ENCODE measurements around the gene COPS7A.
"Not testable (repeated sequence)": the region's sequence is repeated elsewhere in the genome, so short reads cannot be mapped to it uniquely, and the experiment has no call there.

COPS7A gene

DNA sequence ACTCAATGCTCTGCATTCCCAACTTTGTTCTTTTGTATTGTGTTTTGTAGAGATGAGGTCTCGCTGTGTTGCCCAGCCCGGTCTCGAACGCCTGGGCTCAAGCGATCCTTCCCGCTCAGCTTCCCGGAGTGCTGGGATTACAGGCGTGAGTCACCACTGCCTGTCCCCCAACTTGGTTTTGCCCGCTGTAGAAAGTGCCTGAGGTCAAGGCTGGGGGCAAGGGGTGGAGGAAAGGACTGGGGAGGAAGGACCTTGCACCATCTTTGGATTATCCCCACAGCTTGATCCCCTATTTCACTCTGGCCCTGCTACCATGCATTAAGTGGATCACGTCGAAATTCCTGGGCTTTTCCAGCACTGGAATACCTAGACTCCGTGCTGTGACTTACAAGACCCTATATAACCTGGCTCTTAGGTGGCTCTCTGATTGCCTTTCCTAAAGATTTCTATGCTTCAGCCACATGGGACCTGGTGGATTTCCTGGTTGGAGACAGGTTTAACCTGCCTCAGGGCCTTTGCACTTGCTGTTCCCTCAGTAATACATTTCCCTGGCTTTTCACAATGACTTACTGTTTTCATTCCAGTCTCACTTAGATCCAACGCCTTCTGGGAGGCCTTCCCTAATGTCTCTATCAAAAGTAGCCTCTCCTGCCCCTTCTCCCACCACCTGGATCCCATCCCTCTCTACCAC, 22.6 kb upstream of the COPS7A start:
- no peak for DNase-seq

DNA sequence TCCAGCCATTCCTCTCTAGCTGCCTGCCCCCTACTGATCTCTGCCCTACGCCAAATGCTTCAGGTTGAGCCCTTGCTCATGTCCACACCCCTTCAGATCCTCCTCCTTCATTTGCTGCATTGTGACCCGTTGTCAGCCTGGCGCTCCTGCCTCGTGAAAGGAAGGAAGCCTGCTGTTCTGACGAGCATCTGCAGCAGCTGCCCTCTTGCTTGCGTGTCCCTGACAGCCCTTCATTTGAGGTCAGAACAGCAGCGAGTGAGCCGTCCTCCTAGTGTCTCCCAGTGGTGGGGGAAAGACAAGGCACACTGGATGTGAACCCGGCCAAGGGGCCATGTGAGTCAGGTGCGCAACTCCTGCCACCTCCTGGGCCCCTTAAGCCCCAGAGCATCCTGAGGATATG, 20.2 kb upstream of the COPS7A start:
- no peak for DNase-seq

DNA sequence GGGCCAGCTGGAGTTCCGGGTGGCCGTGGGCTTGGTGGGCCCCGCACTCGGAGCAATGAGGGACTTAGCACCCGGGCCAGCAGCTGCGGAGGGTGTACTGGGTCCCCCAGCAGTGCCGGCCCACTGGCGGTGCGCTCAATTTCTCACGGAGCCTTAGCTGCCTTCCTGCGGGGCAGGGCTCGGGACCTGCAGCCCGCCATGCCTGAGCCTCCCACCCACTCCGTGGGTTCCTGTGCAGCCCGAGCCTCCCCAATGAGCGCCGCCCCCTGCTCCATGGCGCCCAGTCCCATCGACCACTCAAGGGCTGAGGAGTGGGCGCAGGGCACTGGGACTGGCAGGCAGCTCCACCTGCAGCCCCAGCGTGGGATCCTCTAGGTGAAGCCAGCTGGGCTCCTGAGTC, 15.5 kb upstream of the COPS7A start:
- DNase-seq, result not testable (repeated sequence)

DNA sequence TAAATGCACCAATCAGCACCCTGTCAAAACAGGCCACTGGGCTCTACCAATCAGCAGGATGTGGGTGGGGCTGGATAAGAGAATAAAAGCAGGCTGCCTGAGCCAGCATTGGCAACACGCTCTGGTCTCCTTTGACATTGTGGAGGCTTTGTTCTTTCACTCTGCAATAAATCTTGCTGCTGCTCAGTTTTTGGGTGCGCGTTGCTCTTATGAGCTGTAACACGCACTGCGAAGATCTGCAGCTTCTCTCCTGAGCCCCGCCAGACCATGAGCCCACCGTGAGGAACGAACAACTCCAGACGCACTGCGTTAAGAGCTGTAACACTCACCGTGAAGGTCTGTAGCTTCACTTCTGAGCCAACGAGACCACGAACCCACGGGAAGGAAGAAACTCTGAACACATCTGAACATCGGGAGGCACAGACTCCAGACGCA, 14.9 kb upstream of the COPS7A start:
- no peak for DNase-seq

DNA sequence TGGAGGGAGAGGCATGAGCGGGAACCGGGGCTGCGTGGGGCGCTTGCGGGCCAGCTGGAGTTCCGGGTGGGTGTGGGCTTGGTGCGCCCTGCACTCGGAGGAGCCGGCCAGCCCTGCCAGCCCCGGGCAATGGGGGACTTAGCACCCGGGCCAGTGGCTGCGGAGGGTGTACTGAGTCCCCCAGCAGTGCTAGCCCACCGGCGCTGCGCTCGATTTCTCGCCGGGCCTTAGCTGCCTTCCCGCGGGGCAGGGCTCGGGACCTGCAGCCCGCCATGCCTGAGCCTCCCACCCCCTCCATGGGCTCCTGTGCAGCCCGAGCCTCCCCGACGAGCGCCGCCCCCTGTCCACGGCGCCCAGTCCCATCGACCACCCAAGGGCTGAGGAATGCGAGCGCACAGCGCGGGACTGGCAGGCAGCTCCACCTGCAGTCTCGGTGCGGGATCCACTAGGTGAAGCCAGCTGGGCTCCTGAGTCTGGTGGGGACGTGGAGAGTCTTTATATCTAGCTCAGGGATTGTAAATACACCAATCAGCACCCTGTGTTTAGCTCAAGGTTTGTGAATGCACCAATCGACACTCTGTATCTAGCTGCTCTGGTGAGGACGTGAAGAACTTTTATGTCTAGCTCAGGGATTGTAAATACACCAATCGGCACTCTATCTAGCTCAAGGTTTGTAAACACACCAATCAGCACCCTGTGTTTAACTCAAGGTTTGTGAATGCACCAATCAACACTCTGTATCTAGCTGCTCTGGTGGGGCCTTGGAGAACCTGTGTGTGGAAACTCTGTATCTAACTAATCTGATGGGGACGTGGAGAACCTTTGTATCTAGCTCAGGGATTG, 7.6 kb upstream of the COPS7A start:
- DNase-seq, result not testable (repeated sequence)

DNA sequence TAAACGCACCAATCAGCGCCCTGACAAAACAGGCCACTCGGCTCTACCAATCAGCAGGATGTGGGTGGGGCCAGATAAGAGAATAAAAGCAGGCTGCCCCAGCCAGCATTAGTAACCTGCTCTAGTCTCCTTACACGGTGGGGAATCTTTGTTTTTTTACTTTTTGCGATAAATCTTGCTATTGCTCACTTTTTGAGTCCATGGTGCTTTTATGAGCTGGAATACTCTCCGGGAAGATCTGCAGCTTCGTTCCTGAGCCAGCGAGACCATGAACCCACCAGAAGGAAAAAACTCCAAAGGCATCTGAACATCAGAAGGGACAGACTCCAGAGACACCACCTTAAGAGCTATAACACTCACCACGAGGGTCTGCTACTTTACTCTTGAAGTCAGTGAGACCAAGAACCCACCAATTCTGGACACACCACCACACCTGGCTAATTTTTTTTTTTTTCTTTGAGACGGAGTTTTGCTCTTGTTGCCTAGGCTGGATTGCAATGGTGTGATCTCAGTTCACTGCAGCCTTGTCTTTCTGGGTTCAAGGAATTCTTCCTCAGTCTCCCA, 6.9 kb upstream of the COPS7A start:
- DNase-seq, result no peak

DNA sequence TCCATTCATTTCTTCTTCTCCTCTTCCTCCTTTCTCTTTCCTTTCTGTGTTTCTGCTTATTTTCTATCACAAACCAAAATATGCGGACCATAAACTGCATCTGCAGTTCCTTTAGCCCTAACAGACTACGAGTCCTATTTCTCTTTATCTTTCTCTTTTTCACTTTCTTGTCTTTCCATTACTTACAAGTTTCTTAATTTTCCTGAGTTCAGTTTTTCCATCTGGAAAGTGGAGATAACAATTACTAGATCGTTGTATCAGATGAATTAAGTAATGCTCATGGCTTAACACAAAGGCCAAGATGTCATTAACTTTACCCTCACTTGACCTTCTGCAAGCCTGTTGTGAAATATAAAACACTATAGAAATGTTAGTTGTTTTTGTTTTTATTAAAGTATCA, 983 bp upstream of the COPS7A start:
- DNase-seq, result no peak

- DNase-seq, result peak; percentile 48
Observed at GRCh38 chr12:6724409-6724797, 557 bp downstream of the COPS7A start.

- DNase-seq, result no peak
Observed at GRCh38 chr12:6725350-6725749, 1.5 kb downstream of the COPS7A start.

DNA sequence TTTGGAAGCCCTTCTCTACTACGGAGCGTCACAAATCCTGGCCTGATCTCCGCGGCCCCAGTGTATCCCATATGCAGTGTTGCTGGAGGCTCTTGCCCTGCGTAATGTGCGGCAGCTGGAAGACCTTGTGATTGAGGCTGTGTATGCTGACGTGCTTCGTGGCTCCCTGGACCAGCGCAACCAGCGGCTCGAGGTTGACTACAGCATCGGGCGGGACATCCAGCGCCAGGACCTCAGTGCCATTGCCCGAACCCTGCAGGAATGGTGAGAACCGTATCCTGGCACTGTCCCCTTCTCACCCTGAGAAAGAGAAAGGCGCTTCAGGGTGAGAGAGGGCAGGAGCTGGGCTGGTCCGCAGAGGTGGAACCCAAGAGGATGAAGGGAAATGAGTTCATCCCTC, 5.3 kb downstream of the COPS7A start:
- no peak for DNase-seq

DNA sequence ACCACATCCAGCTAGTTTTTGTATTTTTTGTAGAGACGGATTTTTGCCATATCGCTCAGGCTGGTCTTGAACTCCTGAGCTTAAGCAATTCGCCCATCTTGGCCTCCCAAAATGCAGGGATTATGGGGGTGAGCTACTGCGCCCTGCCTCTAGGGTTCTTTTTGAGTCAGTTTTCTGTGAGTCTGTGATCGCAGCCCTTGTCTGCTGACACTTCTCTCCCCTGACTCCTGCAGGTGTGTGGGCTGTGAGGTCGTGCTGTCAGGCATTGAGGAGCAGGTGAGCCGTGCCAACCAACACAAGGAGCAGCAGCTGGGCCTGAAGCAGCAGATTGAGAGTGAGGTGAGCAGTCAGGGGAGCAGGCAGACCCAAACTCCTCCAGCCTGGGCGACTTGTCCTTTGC, 6.3 kb downstream of the COPS7A start:
- DNase-seq, result no peak

DNA sequence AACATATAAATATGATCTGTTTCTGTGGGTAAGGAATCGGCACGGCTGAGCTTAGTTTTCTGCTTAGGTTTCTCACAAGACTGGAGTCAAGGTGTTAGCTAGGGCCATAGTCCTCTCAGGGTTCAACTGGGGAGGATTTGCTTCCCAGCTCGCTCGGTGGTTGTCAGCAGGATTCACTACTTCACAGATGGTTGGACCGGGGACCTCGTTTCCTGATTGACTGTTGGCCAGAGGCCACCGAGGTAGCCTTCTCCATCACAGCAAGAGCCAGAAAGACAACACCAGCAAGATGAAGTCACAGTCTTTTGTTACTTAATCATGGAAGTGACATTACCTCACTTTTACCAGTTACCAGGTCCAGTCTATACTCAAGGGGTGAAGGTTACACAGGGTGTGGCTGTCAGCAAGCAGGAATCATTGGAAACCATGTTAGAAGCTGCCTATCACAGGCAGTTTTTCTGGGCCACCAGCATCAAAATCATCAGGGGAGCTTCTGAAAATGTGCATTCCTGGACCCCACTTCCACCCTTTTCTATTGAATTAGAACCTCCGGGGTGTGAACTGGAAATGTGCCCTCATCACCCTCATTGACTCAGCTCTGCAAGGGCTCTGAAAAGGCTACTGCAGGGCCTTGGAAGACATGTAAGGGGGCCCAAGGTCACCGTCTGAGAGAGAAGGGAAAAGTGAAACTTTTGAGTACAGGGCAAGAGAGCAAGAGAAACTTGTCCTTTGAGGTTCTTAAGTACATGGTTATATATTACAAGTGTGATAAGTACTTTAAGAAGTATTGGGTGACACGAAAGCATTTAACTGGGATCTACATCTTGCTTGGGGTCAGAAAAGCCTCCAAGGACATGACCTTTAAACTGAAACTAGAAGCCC, 10.9 kb downstream of the COPS7A start:
- no peak for DNase-seq

DNA sequence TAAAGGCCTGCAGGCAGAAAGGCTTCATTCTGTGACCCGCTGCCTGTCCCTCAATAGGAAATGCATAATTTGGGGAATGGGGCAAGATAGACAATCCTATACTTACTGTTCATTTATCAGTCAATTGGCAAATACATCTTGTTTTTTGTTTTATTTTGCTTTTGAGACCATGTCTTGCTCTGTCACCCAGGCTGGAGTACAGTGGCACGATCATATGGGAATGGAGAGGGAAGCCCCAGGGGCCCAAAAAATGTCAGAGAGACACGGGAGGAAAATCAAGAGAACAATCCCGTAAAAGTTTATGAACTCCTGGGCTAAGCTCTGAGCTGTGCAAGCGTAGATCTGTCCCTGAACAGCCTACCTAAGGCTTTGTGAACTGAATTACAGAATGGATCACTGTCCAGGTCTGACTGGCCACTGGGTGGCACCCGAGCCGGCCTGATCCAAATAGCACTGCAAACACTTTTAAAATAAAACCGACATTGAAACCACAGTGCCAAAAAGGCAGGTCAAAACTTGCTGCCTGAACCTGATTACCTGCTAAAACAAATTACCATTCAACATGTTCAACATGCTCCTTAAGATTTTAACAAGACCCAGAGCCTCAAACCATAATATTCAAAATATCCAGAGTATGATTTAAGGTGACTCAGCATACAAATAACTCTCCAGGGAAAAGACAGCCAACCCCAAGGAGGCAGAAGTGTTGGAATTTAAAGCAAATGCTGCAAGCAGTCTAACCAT, 11.8 kb downstream of the COPS7A start:
- peak; percentile 50 for DNase-seq

DNA sequence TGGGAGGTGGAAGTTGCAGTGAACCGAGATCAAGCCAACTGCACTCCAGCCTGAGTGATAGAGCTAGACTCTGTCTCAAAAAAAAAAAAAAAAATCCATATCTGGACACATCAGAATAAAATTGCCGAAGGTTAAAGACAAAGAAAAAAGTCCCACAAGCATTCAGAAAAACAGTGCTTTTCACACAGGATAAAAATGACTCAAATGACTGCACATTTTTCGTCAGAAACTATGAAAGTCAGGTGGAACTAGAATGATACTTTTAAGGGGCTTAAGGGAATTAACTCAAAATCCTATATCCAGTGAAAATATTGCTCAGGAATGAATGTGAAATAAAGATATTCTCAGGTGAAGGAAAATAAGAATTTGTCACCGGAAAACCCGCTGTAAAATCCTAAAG, 12.9 kb downstream of the COPS7A start:
- DNase-seq, result no peak

DNA sequence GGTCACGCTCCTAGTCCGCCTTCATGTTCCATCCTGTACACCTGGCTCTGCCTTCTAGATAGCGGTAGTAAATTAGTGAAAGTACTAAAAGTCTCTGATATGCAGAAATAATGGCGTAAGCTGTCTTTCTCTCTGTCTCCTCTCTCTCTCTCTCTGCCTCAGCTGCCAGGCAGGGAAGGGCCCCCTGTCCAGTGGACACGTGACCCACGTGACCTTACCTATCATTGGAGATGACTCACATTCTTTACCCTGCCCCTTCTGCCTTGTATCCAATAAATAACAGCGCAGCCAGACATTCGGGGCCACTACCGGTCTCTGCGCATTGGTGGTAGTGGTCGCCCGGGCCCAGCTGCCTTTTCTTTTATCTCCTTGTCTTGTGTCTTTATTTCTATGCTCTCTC, 18.2 kb downstream of the COPS7A start:
- not testable (repeated sequence) for DNase-seq

- no peak for DNase-seq
Observed at GRCh38 chr12:6742834-6743233, 19.0 kb downstream of the COPS7A start.

DNA sequence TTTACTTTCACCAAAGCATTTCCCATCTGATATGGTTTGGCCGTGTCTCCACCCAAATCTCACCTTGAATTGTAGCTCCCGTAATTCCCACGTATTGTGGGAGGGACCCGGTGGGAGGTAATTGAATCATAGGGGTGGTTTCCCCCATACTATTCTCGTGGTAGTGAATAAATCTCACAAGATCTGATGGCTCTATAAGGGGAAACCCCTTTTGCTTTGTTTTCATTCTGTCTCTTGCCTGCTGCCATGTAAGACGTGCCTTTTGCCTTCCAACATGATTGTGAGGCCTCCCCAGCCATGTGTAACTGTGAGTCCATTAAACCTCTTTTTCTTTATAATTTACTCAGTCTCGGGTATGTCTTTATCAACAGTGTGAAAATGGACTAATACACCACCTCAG, 19.5 kb downstream of the COPS7A start:
- not testable (repeated sequence) for DNase-seq

- no peak for DNase-seq
Observed at GRCh38 chr12:6745741-6746525, 22.1 kb downstream of the COPS7A start.

- DNase-seq, result no peak
Observed at GRCh38 chr12:6747216-6747615, 23.4 kb downstream of the COPS7A start.

DNA sequence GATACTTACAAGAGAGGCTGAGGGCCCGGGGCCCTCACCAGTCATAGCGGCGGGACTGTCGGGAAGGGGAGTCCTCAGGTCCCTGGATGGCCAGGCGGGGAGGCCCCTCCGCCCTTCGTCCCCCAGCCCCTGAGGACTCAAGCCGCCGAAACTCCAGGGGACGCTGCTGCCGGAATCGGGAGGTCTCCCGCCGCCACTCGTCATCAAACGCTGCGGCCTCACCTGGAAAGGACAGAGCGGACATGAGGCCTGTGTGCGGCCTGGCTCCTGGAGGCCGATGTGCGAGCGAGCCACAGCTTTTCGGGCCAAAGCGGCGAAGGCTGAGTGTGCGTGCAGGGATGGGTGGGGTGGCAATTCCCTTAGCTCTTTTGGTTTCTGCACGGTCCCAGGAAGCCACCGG, 24.9 kb downstream of the COPS7A start:
- no peak for DNase-seq

DNA sequence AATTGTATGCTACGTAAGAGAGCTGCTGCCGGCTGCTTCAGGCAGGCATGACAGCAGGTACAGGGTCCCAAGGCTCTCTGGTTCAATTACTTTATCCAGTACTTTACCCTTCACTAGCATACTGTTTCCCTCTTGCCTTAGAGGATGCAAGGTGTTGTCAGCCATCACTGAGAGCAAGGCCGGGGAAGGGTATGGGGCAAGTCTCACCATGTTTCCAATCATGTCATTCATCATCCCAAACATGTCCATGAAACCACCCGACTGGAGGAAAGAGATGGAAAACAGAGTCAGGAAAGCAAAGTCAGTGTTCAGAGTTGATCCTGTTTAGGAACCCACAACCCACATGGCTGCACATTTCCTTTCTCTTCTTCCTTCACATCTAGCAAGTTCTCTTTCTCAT, 26.7 kb downstream of the COPS7A start:
- no peak for DNase-seq

DNA sequence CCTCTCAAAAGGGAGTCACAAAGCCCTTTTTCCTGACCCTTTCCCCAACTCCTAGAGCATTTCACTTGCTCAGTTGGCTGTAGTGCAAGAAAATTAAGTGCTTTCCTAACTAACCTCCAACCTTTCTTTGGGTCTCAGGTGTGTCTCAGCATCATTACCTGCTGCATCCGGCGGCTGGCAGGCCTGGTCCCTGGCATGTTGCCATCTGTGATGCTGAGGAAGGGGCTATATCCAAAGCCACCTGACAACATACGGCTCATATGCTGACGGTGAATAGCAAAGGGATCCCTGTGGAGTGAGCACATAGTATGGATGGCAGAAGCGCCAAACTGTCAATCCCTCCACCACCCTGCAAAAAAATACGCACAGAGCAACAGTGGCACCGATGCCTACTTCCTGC, 27.9 kb downstream of the COPS7A start:
- DNase-seq, result no peak
